ENCODE results near the gene NAAA.
"Not testable (repeated sequence)": the region's sequence is repeated elsewhere in the genome, so short reads cannot be mapped to it uniquely, and the experiment has no call there.

DNA sequence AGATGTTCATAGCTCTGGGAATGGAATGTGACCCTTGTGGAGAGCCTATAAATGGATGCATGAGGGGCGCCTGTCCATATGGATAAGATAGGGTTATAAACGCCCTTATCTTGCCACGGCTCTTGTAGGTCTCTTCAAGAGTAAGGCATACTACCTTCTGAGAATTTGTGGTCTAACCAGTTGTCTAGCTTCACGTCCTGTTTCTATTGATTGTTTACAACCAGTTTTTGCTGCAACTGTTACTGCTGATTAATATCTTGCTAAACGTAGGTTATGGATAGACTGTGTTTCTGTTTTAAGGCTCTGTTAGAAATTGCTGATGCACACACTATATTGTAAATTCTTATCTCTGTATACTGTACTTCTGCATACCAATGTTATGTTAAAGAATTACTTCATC, 14.0 kb upstream of the NAAA start:
- TF ChIP-seq EZH2 (IDR thresholded peaks at IDR 0.05); FOXP2 (optimal IDR thresholded peaks at IDR 0.05; ENCODE audit: control extremely low read depth, extremely low read length, insufficient read depth); POLR2AphosphoS5 (IDR thresholded peaks at IDR 0.05; ENCODE audit: borderline replicate concordance, low read depth, low read length): not testable (repeated sequence)
